Lung (tissue), 12 donors: ENCODE results near the gene CEP95. TPM values are rescaled to one million over a fixed set of nuclear protein-coding genes. Genes with fewer than 3 reads are reported as not detected.

Source experiments
- ATAC-seq: fragments of 200-7000 bp; cut with Tn5 transposase; one replicate; pipeline ENCODE4 v1.9.1; 2020; ENCODE audit warnings: moderate number of reproducible peaks; ENCODE audit not compliant: insufficient read depth, low FRiP score
- DNase-seq, 3 donors: peaks; one replicate each; pipeline ENCODE4 v3.0.0-alpha.2; 2013 to 2017
- H3K27ac ChIP-seq, 2 donors: one replicate each; pipeline ENCODE4 v1.5.1; 2013; ENCODE audit warnings: mild to moderate bottlenecking in 2 of 2, moderate library complexity in 2 of 2, control low read depth in 1 of 2, inconsistent platforms in 1 of 2, low read depth in 1 of 2, low read length in 1 of 2
- H3K27me3 ChIP-seq, 3 donors: one replicate each; pipeline ENCODE4 v1.5.1; 2013; ENCODE audit warnings: low read length in 2 of 3; ENCODE audit not compliant: control insufficient read depth in 3 of 3, insufficient read depth in 3 of 3
- H3K36me3 ChIP-seq, 4 donors: one replicate each; pipeline ENCODE4 v1.5.1; 2013; ENCODE audit warnings: low read length in 4 of 4, mild to moderate bottlenecking in 1 of 4, moderate library complexity in 1 of 4; ENCODE audit not compliant: control insufficient read depth in 4 of 4, insufficient read depth in 4 of 4
- H3K4me1 ChIP-seq, 5 donors: one replicate each; pipeline ENCODE4 v1.5.1; 2013; ENCODE audit warnings: low read length in 5 of 5, mild to moderate bottlenecking in 2 of 5, moderate library complexity in 1 of 5; ENCODE audit not compliant: control insufficient read depth in 5 of 5, insufficient read depth in 5 of 5
- H3K4me3 ChIP-seq: one replicate; pipeline ENCODE4 v1.5.1; 2013; ENCODE audit warnings: mild to moderate bottlenecking, control low read depth, moderate library complexity
- H3K9ac ChIP-seq, 2 donors: one replicate each; pipeline ENCODE4 v1.5.1; 2013; ENCODE audit warnings: low read length in 2 of 2, control low read depth in 1 of 2; ENCODE audit not compliant: insufficient read depth in 1 of 2
- H3K9me3 ChIP-seq, 4 donors: one replicate each; pipeline ENCODE4 v1.5.1; 2013; ENCODE audit warnings: low read length in 3 of 4, mild to moderate bottlenecking in 1 of 4, moderate library complexity in 1 of 4; ENCODE audit not compliant: control insufficient read depth in 4 of 4, insufficient read depth in 3 of 4
- WGBS, 2 donors: extraction: QIAGEN DNeasy Blood & Tissue Kit; methylation state at CpG; one replicate each; pipeline ENCODE4 v1.1.7; 2013; 5-methylcytosine and 5-hydroxymethylcytosine counted together
- polyA plus RNA-seq, 2 donors: library from polyadenylated mRNA; stranded (reverse); fragments of 200-250 nt; gene quantifications; one replicate each; pipeline ENCODE4 v1.2.1, GENCODE V29; 2013
- total RNA-seq, 2 donors: library from RNA; depleted of rRNA in 1 of 2; stranded (reverse); fragments of >200 nt in 1 of 2; gene quantifications; one replicate each; pipeline ENCODE4 v1.2.1, GENCODE V29; 2014 to 2021
- TF ChIP-seq, protein P1 (sequence below): IDR thresholded peaks from 2 replicates; pipeline ENCODE4 v1.5.1; 2012; ENCODE audit warnings: mild to moderate bottlenecking; ENCODE audit errors: control extremely low read depth, extremely low read depth
- donor health status: control.
- donor health status: control.
- donor health status: Bipolar disorder and iron deficiency.
- donor health status: healthy.
- donor health status: DM: yes; HTN: yes; CAD: no.

CEP95 gene
- total and polyA plus RNA-seq, 4 donors, result 12.8 to 115 (median 32.7) TPM

DNA sequence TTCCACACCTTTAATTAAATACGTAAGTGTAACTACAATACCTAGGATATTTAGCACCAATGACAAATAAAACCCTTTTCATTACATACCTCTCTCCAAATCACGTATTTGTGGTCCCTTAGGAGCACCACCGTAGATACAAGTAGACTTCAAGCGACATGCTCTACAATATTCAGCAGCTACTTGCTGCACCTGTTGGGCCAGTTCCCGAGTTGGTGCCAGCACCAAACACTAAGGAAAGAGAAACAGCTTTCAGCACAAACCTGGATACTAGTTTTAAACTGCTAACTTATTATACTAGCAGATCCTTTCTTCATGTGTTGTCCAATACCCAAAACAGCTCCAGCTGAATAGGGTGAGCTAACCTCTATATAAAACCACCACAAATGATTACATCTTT, 3.4 kb upstream of the CEP95 start:
- TF ChIP-seq, protein P1, sequence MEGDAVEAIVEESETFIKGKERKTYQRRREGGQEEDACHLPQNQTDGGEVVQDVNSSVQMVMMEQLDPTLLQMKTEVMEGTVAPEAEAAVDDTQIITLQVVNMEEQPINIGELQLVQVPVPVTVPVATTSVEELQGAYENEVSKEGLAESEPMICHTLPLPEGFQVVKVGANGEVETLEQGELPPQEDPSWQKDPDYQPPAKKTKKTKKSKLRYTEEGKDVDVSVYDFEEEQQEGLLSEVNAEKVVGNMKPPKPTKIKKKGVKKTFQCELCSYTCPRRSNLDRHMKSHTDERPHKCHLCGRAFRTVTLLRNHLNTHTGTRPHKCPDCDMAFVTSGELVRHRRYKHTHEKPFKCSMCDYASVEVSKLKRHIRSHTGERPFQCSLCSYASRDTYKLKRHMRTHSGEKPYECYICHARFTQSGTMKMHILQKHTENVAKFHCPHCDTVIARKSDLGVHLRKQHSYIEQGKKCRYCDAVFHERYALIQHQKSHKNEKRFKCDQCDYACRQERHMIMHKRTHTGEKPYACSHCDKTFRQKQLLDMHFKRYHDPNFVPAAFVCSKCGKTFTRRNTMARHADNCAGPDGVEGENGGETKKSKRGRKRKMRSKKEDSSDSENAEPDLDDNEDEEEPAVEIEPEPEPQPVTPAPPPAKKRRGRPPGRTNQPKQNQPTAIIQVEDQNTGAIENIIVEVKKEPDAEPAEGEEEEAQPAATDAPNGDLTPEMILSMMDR, result no peak
- DNase-seq (peak in 1 of 3 donors; percentile 15), ATAC-seq (no peak)
- peak overlapping the region in 1 of 2 donors; percentile 39 for H3K27ac ChIP-seq
- peak overlapping the region in 1 of 2 donors; percentile 26 for H3K9ac ChIP-seq
- no peak overlapping the region for H3K4me3 ChIP-seq
- peaks cover 25 to 67% (median 52%) of the 10 kb centered on the region in 4 donors for H3K36me3 ChIP-seq
- no peaks in the 10 kb centered on the region for H3K27me3 ChIP-seq
- WGBS, 2 donors, result 64 to 71% methylated on average over 5 of the region's 5 CpGs
- peaks cover 0 to 21% (median 12%) of the 10 kb centered on the region in 5 donors for H3K4me1 ChIP-seq
- no peaks in the 10 kb centered on the region for H3K9me3 ChIP-seq

DNA sequence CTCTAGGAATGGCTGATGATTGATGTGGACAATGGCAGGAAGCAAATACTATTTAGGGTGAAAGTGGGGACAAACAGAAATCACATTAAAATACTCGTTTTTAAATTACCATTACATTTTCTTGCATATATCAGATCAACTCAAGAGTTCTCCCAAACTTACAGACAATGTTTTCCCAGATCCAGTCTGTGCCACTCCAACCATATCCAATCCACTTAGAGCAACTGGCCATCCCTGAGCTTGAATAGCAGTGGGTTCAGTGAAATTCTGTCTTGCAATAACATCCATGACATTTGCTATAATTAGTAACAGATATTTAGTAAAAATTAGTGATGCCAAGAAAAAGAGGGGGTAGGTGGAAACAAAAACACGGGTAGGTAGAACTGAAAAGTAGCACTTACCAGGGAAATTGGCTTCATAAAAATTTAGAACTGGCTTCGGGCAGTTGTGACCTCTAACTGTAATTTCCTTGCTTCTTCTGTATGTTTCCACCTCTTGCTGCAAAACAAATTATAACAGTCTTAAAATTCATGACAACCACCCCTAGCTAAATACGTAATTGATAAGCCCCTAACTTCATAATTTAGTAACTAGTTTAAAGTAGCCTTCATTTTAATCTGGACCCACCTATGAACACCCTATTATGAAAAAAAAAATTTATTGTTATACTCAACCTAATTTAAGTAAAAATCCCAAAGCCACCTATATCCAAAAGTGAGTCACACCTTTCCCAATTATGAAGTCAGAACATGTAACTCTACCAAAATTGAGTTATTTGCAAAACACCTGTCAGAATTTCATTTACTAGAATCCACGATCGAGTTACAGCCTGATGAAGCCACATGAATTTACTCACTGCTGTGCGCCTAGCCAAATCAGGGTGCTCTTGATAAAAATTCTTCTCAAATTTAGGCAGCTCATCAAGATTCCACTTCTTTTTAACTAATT, 2.7 kb upstream of the CEP95 start:
- DNase-seq (peak in 2 of 3 donors; percentile 10 to 33), ATAC-seq (no peak)
- Histone ChIP-seq H3K9ac (peak overlapping the region; percentile 98 to 100), H3K36me3 (peaks cover 24 to 69% (median 50%) of the 10 kb centered on the region in 4 donors), H3K9me3 (no peaks in the 10 kb centered on the region), H3K4me1 (peaks cover 0 to 23% (median 18%) of the 10 kb centered on the region in 5 donors), H3K27me3 (no peaks in the 10 kb centered on the region), H3K4me3 (peak overlapping the region; percentile 99), H3K27ac (peak overlapping the region in 1 of 2 donors; percentile 93)
- TF ChIP-seq, protein P1, result no peak
- 29 to 51% methylated on average over 7 of the region's 7 CpGs for WGBS, 2 donors

DNA sequence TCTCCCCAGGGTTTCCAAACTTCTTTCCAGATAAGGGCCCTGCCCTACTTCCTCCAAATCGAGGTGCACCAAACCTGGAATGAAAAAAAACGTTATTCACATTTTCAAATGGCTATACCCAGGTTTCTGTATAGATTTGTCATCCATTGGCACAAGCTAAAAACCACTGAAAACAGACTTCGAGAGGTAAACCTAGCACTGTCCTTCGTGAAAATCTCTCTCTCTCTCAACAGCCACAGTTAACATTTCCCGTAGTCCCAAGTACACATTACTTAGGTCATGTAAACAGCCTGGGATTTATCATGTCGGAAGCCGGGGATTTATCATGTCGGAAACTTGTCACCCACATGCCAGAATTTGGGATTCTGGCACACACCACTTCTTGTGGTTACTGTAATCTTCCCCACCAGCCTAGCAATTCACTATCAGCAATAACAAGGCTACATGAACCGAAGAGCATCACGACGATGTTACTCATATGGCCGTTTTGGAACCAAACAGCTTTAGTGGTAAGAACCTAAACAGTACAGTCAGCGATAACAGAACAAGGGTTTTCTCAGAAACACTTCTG, 1.9 kb upstream of the CEP95 start:
- Histone ChIP-seq H3K36me3 (peaks cover 24 to 68% (median 49%) of the 10 kb centered on the region in 4 donors), H3K9me3 (no peaks in the 10 kb centered on the region), H3K27ac (peak overlapping the region; percentile 93 to 100), H3K27me3 (no peaks in the 10 kb centered on the region), H3K4me3 (peak overlapping the region; percentile 99), H3K4me1 (peaks cover 0 to 26% (median 19%) of the 10 kb centered on the region in 5 donors), H3K9ac (peak overlapping the region; percentile 98 to 100)
- WGBS, 2 donors, result 1% methylated on average over 13 of the region's 13 CpGs
- TF ChIP-seq, protein P1, result no peak
- ATAC-seq, result no peak
- no peak for DNase-seq
